AG08396 (cell line): ENCODE results near the gene VWF.

Experiments used
- DNase-seq: peaks from one replicate; pipeline ENCODE4 v3.0.0; 2012; ENCODE audit warnings: low spot score, mixed read lengths

The VWF gene

GRCh38 chr12:6076776-6077691, 47.4 kb downstream of the VWF start:
- DNase-seq, result no peak

GRCh38 chr12:6076346-6076745, 48.1 kb downstream of the VWF start:
- DNase-seq, result no peak

DNA sequence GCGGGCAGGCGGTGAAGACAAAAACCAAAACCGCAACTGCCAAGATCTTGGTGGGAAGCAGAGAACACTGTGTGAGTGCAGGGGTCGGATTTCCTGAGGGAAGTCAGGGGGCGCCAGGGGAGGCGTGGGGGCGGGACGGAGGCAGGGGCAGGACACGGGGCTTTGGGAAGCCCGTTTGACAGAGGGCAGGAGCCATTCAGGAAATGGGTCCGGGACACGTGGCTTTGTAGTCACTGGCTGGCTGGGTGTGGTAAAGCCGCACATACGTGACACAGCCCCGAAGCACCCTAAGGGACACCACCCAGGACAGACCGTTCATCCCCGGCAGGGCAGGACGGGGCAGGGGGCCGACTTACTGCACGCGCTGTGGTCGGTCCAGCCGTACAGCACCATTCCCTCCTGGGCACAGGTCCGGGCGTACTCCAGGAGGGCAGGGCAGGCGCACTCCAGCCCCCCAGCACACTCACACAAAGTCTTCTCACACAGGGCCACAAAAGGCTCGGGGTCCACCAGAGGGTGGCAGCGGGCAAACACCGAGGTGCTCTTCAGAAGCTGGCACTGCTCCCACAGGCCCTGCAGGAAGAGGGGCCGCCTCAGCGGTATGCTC, 49.4 kb downstream of the VWF start:
- DNase-seq, result no peak

- DNase-seq, result no peak
Observed at GRCh38 chr12:6074427-6074826, 50.0 kb downstream of the VWF start.

DNA sequence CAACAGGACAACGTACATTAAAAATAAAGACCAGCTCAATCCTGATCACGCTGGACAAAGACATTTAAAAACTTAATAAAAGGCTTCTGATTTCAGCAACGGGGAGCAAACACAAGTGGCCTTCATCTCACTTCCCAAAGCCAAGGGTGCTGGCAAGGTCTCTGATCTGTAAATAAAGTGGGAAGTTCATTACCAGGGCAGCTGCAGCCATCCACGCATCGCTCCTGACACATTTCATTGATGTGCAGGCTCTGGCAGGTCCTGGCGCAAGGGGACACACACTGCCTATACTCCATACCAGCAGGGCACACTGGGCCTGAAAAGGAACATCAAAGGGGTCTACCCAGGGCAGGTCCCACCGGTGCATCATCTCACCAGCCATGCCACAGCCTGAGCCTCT, 51.0 kb downstream of the VWF start:
- DNase-seq, result no peak

GRCh38 chr12:6072302-6072752, 52.1 kb downstream of the VWF start:
- no peak for DNase-seq

DNA sequence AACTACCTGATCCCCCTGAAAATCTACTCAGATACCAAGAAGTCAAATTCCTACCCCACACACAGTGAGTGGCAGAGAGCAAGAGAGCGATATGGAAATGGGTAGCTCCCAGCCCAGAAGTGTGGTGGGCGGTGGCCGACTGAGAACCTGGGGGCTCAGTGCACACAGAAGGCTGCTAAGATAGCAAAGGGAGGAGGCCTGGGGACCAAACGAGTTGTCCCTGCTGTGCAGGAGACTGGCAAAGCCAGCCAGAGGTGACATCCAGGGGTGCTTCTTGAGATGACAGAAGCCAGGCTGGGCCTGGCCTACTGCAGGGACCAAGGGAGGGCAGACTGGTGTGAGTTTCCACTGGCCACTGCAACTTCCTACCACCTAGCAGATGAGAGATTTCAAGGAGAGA, 52.9 kb downstream of the VWF start:
- DNase-seq, result no peak

GRCh38 chr12:6070472-6071257, 53.8 kb downstream of the VWF start:
- DNase-seq, result no peak

DNA sequence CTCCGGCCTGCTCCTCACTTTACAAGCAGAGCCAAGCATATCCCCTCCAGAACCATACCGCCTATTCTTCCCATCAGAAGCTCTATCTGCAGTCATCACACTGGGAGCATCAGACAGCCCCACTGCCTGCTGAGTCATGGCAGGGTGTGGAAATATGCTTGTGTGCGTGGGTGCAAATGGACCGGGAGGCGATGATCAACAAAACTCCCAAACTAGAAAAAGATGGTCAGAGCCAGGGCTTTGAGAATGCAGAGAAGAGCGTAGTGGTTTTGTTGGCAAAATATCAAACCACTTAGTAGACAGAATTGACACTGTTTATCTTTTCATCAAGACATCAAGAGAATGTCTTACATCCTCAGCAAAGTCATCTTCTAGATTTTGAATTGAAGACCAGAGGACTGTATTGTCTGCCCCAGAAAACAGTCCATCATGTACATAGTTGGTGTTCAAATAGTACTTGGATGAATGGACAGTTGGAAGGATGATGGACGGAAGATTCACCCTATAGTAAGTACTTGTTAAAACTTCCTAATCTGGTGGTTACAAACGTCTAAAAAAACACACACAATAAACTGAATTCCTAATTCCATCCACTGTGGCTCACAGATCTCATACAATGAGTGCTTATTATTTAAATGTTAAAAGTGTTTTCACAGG, 54.9 kb downstream of the VWF start:
- DNase-seq, result peak; percentile 90

GRCh38 chr12:6068227-6068626, 56.2 kb downstream of the VWF start:
- DNase-seq, result no peak

DNA sequence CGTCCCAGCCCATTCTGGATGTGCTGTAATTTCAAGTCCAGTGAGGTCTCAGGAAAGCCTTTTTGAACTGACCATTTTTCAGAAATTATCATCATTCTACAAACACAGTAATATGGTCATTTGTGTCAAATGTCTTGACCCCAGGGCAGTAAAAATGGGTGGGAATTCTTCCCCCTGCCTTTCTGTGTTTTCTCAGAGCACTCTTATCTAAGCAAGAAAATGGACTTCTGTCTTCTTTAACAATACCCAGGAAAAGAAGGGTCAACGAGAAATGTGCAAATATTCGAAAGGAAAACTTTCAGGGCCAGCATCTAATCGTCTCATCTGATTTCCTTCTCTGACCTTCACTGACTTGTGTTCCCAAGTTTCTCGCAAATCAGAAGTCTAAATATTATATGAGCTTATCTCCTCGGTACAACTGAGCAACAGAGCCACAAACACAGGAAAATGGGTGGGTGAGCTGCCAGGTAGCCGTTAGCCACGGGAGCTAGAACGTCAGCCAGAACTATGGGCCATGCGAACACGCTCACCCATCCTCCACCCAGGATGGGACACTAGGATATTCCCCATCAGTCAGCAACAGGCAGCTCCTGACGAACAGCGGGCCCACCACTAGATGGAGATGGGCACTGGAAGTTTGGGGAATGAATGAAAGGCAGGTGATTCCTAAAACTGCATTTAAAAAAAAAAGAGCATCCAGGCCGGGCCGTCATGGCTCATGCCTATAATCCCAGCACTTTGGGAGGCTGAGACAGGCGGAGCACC, 57.1 kb downstream of the VWF start:
- no peak for DNase-seq

DNA sequence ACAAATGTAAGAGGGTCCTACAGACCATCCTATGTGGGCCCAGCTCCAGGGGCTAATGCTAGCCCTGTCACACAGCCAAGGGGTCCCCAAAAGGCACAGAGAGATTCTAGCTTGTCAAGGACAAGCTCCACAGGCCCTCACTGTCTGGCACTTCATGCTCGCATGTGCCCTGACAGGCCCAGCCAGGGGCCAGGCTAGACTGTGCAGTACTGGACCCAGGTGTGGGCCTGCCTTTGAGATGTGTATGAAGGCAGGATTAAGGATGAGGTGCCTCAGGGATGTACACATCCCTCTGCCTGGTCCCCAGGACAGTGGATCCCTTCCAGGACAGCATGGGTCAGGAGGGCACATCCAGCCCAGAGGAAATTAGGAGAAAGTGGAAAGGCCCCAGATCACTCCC, 57.8 kb downstream of the VWF start:
- DNase-seq, result no peak

DNA sequence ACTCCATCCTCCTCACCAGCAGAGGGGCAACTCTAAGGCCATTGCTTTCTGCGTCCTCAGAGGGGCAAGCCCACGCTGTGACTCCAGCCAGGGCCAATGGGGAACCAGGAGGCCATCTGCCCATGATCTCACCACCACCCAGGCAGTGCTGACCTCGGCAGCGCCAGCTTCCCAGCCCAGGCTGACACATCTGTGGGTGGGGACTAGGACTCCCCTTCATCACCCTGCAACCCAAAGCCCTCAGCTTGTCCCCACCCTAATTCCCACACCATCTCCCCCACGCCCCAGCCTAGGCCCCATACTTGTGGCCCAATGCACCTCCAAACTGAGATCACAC, 58.6 kb downstream of the VWF start:
- DNase-seq, result no peak

- DNase-seq, result no peak
Observed at GRCh38 chr12:6065131-6065862, 59.2 kb downstream of the VWF start.

GRCh38 chr12:6062757-6063735, 61.4 kb downstream of the VWF start:
- peak; percentile 79 for DNase-seq

- no peak for DNase-seq
Observed at GRCh38 chr12:6062395-6062756, 62.1 kb downstream of the VWF start.

GRCh38 chr12:6061660-6062059, 62.8 kb downstream of the VWF start:
- no peak for DNase-seq

GRCh38 chr12:6059860-6060565, 64.5 kb downstream of the VWF start:
- DNase-seq, result no peak

DNA sequence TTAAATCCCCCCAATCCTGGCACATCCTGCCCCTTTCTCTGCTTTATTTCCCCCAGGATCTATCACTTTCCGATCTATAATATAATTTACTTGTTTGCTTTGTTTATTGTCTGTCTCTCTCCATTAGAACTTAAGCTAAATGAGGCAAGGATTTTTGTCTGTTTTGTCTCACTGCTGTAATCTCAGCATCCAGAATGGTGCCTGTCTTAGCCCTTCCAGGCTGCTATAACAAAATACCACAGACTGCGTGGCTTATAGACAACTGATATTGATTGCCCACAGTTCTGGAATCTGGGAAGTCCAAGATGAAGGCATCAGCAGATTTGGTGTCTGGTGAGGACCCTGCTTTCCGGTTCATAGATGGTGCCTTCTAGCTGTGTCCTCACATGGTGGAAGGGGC, 65.2 kb downstream of the VWF start:
- DNase-seq, result no peak
